Measurements from ENCODE around the gene VWC2.

VWC2 gene

DNA sequence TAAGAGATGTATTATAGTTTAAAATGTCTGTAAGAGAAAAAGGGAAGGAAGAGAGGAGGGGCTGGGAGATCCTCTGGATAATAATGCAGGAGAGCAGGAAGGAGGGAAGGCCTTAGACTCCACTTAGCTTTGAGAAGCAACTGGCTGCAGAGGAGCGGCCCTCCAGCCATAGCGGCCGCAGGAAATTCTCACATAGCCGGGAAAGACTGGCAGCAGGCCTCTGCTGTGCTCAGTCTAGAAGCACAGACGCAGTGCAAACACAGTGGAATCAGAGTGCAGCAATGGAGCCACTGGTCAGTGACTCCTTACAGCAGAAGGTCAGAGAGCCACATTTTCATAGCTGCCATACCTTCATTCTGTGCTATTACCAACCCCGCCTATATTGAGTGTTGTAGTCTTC is 153.3 kb downstream of the VWC2 start:
- H3K27me3 ChIP-seq (ENCODE audit: control insufficient read depth in 1 of 2, insufficient read depth in 2 of 2, low read length in 2 of 2) = no peaks in the 10 kb centered on the region
- no peak overlapping the region for H3K27ac ChIP-seq (ENCODE audit: low read depth, low read length)
- H3K9me3 ChIP-seq (ENCODE audit: control insufficient read depth in 1 of 2, low read length in 2 of 2) = no peaks in the 10 kb centered on the region

DNA sequence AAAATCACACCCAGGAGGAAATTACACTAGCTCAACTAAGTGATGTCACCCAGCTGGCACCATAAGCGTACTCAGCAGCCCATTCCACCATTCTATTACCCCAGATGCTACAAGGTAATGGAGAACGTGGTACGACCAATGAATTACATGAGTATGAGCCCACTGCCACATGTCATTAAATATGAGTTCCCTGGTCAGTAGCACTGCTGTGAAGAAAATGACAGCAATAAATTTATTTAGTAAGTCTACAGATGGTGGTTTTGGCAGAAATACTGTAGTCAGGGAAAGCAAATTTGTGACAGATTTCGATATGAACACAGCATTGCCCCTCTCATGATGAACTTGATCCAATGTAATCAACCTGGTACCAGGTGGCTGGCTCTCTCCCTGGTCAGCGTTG is 154.2 kb downstream of the VWC2 start:
- no peak overlapping the region for H3K27ac ChIP-seq (ENCODE audit: low read depth, low read length)
- H3K4me3 ChIP-seq (ENCODE audit: low read depth in 1 of 2, low read length in 2 of 2) = no peak overlapping the region

More for the DNA sequence above, 153.3 kb downstream of the VWC2 start:
- no peak overlapping the region for H3K9ac ChIP-seq (ENCODE audit: low read depth in 1 of 2, low read length in 2 of 2)
- H3K4me3 ChIP-seq (ENCODE audit: low read depth in 1 of 2, low read length in 2 of 2) = no peak overlapping the region
- H3K36me3 ChIP-seq (ENCODE audit: control insufficient read depth in 1 of 2, insufficient read depth in 2 of 2, low read length in 2 of 2) = no peaks in the 10 kb centered on the region
- no peaks in the 10 kb centered on the region for H3K4me1 ChIP-seq (ENCODE audit: control insufficient read depth in 1 of 2, insufficient read depth in 2 of 2, low read length in 2 of 2)

GRCh38 chr7:49928787-49929186 is 155.3 kb downstream of the VWC2 start:
- Histone ChIP-seq H3K9ac (ENCODE audit: low read depth in 1 of 2, low read length in 2 of 2) (no peak overlapping the region), H3K4me1 (ENCODE audit: control insufficient read depth in 1 of 2, insufficient read depth in 2 of 2, low read length in 2 of 2) (no peaks in the 10 kb centered on the region), H3K4me3 (ENCODE audit: low read depth in 1 of 2, low read length in 2 of 2) (no peak overlapping the region), H3K36me3 (ENCODE audit: control insufficient read depth in 1 of 2, insufficient read depth in 2 of 2, low read length in 2 of 2) (no peaks in the 10 kb centered on the region), H3K9me3 (ENCODE audit: control insufficient read depth in 1 of 2, low read length in 2 of 2) (no peaks in the 10 kb centered on the region), H3K27me3 (ENCODE audit: control insufficient read depth in 1 of 2, insufficient read depth in 2 of 2, low read length in 2 of 2) (no peaks in the 10 kb centered on the region), H3K27ac (ENCODE audit: low read depth, low read length) (no peak overlapping the region)

More for the DNA sequence above, 154.2 kb downstream of the VWC2 start:
- H3K4me1 ChIP-seq (ENCODE audit: control insufficient read depth in 1 of 2, insufficient read depth in 2 of 2, low read length in 2 of 2) = no peaks in the 10 kb centered on the region
- no peaks in the 10 kb centered on the region for H3K9me3 ChIP-seq (ENCODE audit: control insufficient read depth in 1 of 2, low read length in 2 of 2)
- H3K9ac ChIP-seq (ENCODE audit: low read depth in 1 of 2, low read length in 2 of 2) = no peak overlapping the region
- no peaks in the 10 kb centered on the region for H3K36me3 ChIP-seq (ENCODE audit: control insufficient read depth in 1 of 2, insufficient read depth in 2 of 2, low read length in 2 of 2)
- H3K27me3 ChIP-seq (ENCODE audit: control insufficient read depth in 1 of 2, insufficient read depth in 2 of 2, low read length in 2 of 2) = no peaks in the 10 kb centered on the region

GRCh38 chr7:49931627-49932026 is 158.2 kb downstream of the VWC2 start:
- no peak overlapping the region for H3K9ac ChIP-seq (ENCODE audit: low read depth in 1 of 2, low read length in 2 of 2)
- H3K27ac ChIP-seq (ENCODE audit: low read depth, low read length) = no peak overlapping the region
- no peaks in the 10 kb centered on the region for H3K27me3 ChIP-seq (ENCODE audit: control insufficient read depth in 1 of 2, insufficient read depth in 2 of 2, low read length in 2 of 2)
- no peaks in the 10 kb centered on the region for H3K9me3 ChIP-seq (ENCODE audit: control insufficient read depth in 1 of 2, low read length in 2 of 2)
- no peaks in the 10 kb centered on the region for H3K36me3 ChIP-seq (ENCODE audit: control insufficient read depth in 1 of 2, insufficient read depth in 2 of 2, low read length in 2 of 2)
- H3K4me1 ChIP-seq (ENCODE audit: control insufficient read depth in 1 of 2, insufficient read depth in 2 of 2, low read length in 2 of 2) = no peaks in the 10 kb centered on the region
- H3K4me3 ChIP-seq (ENCODE audit: low read depth in 1 of 2, low read length in 2 of 2) = no peak overlapping the region

DNA sequence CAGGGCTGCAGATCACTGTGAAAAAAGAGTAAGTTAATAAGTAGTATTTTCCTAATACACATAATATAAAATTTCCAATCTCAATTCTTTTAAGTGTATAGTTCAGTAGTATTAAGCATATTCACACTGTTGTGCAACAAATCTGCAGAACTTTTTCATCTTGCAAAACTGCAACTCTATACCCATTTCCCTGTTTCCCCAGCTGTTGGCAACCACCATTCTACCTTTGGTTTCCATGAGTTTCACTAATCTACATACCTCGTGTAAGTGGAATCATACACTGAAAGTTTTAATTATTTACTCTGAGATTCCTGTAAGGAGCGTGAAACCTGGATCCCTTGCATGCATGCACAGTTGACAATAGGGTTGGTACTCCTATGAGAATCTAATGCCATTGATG is 164.2 kb downstream of the VWC2 start:
- Histone ChIP-seq H3K27ac (ENCODE audit: low read depth, low read length) (no peak overlapping the region), H3K4me3 (ENCODE audit: low read depth in 1 of 2, low read length in 2 of 2) (no peak overlapping the region), H3K9ac (ENCODE audit: low read depth in 1 of 2, low read length in 2 of 2) (no peak overlapping the region), H3K27me3 (ENCODE audit: control insufficient read depth in 1 of 2, insufficient read depth in 2 of 2, low read length in 2 of 2) (no peaks in the 10 kb centered on the region), H3K36me3 (ENCODE audit: control insufficient read depth in 1 of 2, insufficient read depth in 2 of 2, low read length in 2 of 2) (no peaks in the 10 kb centered on the region), H3K9me3 (ENCODE audit: control insufficient read depth in 1 of 2, low read length in 2 of 2) (no peaks in the 10 kb centered on the region), H3K4me1 (ENCODE audit: control insufficient read depth in 1 of 2, insufficient read depth in 2 of 2, low read length in 2 of 2) (no peaks in the 10 kb centered on the region)
